CD4-positive, alpha-beta T cell treated with Interleukin-17A for 1 hour (primary cell): ENCODE data around the gene MAML2.

Experiments used
- DNase-seq: peaks from one replicate; pipeline ENCODE4 v3.0.0-alpha.2; 2020

MAML2 gene

GRCh38 chr11:96021901-96022650 lies 320.9 kb downstream of the MAML2 start:
- DNase-seq, result no peak

- no peak for DNase-seq
Observed at GRCh38 chr11:96019810-96020747, 322.9 kb downstream of the MAML2 start.

DNA sequence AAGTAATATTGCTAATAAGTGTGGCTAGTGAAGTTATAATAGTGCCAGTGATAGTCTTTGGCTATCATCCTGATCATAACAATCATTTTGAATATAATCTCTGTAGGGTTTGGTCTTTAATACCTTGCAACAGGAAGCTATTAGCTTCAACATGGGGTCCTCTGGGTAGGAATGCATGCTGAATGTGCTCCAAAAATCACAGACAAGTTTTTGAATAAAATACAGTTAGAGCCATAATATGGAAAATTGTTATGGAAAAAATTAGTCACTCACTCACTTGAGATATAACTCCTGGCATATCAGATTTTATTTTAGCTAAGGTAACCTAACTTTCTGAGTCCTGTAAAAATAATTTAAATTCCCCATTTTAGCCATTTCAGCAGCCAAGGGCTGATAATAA lies 323.7 kb downstream of the MAML2 start:
- DNase-seq, result no peak

- DNase-seq, result no peak
Observed at GRCh38 chr11:96017856-96018255, 325.1 kb downstream of the MAML2 start.

- DNase-seq, result no peak
Observed at GRCh38 chr11:96016978-96017502, 326.0 kb downstream of the MAML2 start.

DNA sequence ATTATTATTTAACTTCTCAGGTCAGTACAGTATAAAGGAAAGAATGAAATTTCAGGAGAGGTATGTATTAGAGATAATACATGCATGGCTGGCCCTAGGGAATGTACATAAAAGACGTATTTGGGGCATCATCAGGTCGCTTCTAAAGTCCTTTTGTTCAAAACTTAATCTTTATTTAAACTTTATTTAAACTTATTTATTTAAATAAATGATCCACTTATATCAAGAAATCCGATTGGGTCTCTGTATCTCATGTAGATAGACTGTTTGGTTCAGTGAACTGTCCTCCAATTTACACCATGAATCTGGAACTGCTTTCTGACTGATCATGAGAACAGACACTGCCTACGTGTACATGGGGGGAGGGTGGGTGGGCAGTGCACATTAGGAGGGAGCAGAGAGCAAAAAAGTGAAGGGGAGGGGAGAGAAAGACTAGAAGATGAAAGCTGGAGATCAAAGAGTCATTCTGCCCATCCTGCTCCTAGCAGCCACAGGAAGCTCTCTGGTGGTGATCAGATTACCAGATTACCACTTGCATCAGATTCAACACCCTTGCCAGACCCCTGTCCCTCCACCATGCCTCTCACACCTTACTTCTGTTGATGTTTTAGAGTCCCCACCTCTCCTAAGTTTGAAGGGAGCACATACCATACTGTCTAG lies 327.0 kb downstream of the MAML2 start:
- DNase-seq, result peak; percentile 63

DNA sequence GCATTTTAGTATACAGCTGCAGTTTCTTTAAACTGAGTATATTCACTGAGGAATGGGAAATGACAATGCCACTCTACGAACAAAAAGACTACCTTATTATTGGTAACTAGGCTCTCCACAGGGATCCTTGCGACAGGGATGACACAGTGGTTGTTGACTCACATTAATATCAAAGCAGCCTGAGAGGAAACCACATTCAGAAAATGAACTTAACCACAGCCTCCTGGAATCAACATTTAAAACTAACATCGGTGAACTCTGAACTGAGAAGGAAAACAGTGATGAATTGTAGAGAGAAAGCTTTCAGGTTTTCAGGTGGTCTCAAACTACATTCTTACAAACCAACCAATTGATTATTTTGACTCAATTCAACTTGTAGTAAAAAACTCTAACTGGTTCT lies 328.8 kb downstream of the MAML2 start:
- peak; percentile 69 for DNase-seq

GRCh38 chr11:96013461-96014213 lies 329.4 kb downstream of the MAML2 start:
- DNase-seq, result peak; percentile 7

GRCh38 chr11:96012086-96012824 lies 330.7 kb downstream of the MAML2 start:
- peak; percentile 74 for DNase-seq

- DNase-seq, result no peak
Observed at GRCh38 chr11:96010683-96011082, 332.3 kb downstream of the MAML2 start.

GRCh38 chr11:96008161-96008720 lies 334.8 kb downstream of the MAML2 start:
- no peak for DNase-seq

GRCh38 chr11:96006037-96006436 lies 337.0 kb downstream of the MAML2 start:
- no peak for DNase-seq

DNA sequence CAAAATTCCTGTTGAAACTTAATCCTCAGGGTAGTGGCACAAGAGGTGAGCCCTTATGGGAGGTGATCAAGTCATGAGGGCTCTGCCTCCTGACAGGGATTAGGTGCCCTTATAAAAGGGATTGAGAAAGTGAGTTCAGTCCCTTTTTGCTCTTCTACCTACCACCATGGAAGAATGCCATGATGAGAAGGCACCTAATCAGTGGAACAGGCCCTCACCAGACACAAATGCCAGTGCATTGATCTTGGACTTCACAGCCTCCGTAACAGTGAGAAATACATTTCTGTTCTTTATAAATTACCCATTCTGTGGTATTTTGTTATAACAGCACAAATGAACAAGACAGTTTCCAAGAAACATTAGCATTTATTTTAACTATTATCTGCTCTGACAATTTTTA lies 338.1 kb downstream of the MAML2 start:
- DNase-seq, result no peak

GRCh38 chr11:96002754-96003290 lies 340.2 kb downstream of the MAML2 start:
- no peak for DNase-seq

DNA sequence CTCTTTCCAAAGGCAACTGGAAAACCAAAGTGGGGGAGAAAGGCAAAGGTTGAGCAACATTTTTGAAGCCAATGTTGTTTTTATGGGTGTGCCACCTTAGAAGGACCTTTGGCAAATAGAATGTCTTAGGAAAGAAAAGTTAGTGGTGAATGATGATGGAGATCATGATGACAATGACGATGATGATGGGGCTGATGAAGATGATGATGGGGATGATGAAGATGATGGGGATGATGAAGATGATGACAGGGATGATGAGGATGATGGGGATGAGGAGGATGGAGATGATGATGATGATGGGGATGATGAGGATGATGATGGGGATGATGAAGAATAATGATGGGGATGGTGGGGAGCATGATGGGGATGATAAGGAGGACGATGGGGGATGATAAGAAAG lies 340.7 kb downstream of the MAML2 start:
- no peak for DNase-seq

- no peak for DNase-seq
Observed at GRCh38 chr11:96001037-96001436, 342.0 kb downstream of the MAML2 start.

DNA sequence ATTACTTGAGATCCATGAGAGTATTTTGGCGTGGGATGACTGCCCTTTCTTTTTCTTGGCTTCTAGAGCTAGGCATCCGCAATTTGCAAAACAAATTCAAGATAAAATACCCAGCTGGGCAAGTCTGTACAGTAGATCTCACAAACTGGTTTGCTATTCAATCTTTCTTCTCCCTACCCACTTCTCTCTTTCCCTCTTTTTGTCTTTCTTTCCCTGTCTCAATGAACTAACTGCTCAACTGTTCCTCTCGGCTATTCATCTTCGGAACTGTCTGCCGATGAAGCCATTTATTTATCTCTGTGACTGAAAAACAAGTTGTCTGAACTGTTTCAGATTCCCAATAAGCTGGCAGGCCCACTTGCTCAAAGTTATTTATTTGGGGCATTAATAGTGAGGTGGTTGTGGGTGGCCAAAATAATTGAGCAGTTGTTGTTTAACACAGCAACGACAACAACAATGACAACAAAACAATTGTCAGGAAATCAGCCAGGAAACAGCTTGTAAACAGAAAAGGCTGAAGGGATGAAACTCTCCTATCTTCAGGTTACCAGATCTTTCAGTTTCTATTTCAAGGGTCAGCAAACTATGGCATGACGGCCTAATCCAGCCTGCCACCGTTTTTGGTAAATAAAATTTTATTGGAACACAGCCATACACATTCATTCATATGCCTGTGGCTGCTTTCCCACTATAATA lies 343.1 kb downstream of the MAML2 start:
- no peak for DNase-seq

- no peak for DNase-seq
Observed at GRCh38 chr11:95996621-95997235, 346.3 kb downstream of the MAML2 start.

- no peak for DNase-seq
Observed at GRCh38 chr11:95994329-95994728, 348.7 kb downstream of the MAML2 start.
